DMS53 (cell line): ENCODE results near the gene ADAM12.
"Not testable (repeated sequence)": the region's sequence is repeated elsewhere in the genome, so short reads cannot be mapped to it uniquely, and the experiment has no call there.

ENCODE experiments used
- DNase-seq: peaks from one replicate; lab custom pipeline; 2025; lab: John Stamatoyannopoulos, UW

ADAM12 gene

DNA sequence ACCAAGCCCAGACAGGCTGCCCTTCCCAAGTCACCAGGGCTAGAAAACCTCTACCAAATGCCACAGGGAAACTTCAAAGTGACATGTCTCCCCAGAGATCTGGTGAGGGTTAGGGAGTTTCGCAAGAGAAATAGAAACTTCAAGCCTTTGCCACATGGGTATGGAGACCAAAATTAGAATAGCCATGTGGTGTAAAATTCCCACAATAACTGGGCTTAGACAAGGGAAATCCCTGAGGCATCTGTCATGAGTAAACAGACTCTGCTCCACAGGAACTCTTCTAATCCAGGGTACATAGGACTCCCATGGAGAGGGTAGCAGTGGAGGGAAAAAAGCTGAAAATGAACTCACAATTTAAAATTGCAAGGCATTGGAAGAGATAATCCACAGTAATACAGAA, 14.3 kb downstream of the ADAM12 start:
- DNase-seq, result peak; percentile 16

- no peak for DNase-seq
Observed at GRCh38 chr10:126373147-126373546, 15.1 kb downstream of the ADAM12 start.

DNA sequence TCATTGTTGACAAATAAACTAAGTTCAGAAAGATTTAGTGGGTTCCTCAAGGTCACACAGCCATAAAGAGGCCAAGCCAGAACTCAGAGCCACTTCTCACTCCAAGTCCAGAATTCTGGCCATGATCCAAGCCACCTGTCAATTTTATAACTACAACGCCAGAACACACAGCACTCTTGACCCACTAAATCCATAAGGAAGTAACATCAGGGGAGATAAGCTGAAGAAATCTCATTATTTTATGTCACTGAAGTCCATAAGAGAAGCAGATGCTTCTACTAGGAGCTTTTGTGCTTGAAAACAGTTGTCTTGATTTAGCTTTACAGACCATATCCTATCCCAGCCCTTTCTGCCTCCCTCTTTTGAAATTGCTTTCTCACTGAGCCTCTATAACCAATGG, 15.9 kb downstream of the ADAM12 start:
- peak; percentile 44 for DNase-seq

- DNase-seq, result no peak
Observed at GRCh38 chr10:126369125-126369710, 19.1 kb downstream of the ADAM12 start.

GRCh38 chr10:126357169-126357568, 31.1 kb downstream of the ADAM12 start:
- DNase-seq, result no peak

GRCh38 chr10:126353666-126354065, 34.6 kb downstream of the ADAM12 start:
- DNase-seq, result no peak

GRCh38 chr10:126352453-126352852, 35.8 kb downstream of the ADAM12 start:
- DNase-seq, result no peak

GRCh38 chr10:126351021-126351420, 37.3 kb downstream of the ADAM12 start:
- DNase-seq, result no peak

- DNase-seq, result peak; percentile 78
Observed at GRCh38 chr10:126350216-126350992, 37.9 kb downstream of the ADAM12 start.

DNA sequence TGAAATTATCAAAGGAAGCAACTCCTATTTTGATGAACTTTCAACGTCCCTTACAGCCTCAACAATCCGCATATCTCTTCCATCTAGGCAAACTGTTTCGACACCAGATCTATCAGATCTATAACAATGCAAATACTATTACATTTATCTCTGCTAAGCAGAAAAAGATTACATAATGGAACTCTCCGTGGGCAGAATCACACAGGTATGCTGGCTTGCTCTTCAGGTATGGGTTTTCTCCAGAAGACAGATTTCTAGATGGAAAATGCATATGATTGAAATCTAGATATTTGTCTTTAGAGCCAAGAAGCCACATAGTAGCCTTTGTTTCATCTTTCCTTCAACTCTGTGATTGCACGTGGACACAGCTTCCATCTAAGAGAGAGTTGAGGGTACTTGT, 38.6 kb downstream of the ADAM12 start:
- DNase-seq, result no peak

DNA sequence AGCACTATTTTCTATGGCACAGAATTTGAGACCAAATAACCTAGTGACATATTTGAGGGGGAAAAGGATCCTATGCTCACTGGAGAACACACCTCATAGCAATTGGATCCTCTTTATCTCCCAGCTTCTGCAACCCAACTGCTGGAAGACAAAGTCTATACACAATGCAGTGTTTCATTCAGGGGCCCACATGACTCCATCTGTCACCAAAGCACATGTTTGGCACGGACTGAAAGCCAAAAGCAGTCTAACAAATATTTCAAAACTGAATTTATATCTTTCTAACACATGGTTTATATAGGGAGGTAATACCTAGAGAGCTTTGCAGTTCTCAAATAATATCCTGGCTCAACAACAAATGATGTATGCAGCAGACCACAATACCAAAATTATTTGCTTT, 39.2 kb downstream of the ADAM12 start:
- no peak for DNase-seq

DNA sequence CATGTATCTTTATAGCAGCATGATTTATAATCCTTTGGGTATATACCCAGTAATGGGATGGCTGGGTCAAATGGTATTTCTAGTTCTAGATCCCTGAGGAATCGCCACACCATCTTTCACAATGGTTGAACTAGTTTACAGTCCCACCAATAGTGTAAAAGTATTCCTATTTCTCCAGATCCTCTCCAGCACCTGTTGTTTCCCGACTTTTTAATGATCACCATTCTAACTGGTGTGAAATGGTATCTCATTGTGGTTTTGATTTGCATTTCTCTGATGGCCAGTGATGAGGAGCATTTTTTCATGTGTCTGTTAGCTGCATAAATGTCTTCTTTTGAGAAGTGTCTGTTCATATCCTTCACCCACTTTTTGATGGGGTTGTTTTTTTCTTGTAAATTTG, 44.8 kb downstream of the ADAM12 start:
- DNase-seq, result not testable (repeated sequence)

- no peak for DNase-seq
Observed at GRCh38 chr10:126342680-126343079, 45.6 kb downstream of the ADAM12 start.

DNA sequence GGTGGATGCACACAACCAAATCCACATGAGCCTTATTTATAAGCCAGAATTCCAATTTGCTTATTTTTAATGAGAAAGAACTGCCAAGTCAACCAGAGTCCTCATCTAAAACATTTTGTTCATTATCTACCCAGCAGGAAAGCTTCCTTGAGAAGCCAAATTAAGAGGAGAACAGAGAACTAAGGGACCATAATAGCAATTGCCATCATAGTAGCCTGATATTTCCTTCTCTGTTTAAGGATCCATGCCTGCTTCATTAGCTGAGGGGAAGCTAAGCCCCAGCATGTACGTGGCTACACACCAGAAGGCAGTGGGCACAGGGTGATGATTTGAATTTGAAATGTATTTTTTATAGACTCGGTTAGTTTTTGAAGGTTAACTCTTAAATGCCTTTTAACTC, 46.8 kb downstream of the ADAM12 start:
- DNase-seq, result no peak

- peak; percentile 55 for DNase-seq
Observed at GRCh38 chr10:126337251-126337810, 50.9 kb downstream of the ADAM12 start.

- no peak for DNase-seq
Observed at GRCh38 chr10:126336801-126337200, 51.5 kb downstream of the ADAM12 start.

DNA sequence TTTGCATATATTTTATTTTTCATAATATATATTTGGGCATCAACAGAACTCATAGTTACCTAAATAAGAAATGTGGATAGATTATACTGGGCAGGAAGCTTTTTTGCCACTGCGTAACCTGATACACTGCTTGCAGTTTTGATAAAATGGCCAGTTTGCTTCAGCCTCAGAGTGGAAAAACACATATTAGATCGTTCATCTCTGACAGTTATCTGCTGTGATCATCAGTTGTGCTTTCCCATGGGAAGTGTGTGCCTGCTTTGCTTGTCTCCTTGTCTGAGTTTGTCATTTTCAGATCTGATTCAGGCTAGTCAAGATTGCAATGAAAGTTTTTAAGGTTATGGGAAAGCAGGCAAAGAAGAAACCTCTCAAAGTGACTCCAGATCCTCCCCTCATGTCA, 54.0 kb downstream of the ADAM12 start:
- no peak for DNase-seq

- no peak for DNase-seq
Observed at GRCh38 chr10:126332576-126332975, 55.7 kb downstream of the ADAM12 start.

DNA sequence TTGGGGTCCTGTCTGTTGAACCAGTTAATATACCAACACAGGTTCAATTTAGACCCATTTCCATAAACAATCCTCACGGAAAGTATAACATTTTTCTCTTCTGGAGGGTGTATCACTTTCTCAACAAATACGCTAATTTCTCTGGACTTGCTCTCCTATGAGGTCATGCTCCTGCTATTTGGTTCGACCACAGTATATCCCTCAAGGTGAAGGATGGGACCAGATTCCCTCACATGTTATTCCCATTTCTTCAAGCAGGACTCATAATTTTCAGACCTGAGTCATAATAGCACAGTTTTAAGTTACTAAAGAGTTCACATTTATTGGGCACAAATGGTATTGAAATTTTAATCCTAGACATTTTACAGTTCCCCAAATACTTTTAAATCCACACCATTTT, 57.2 kb downstream of the ADAM12 start:
- no peak for DNase-seq

GRCh38 chr10:126324826-126325225, 63.5 kb downstream of the ADAM12 start:
- no peak for DNase-seq

- DNase-seq, result no peak
Observed at GRCh38 chr10:126321440-126321839, 66.8 kb downstream of the ADAM12 start.

GRCh38 chr10:126317751-126318150, 70.5 kb downstream of the ADAM12 start:
- no peak for DNase-seq

- DNase-seq, result no peak
Observed at GRCh38 chr10:126315494-126316177, 72.6 kb downstream of the ADAM12 start.
